Renal cortical epithelial cell (primary cell): ENCODE results near the gene ITGA7. TPM values are rescaled to one million over a fixed set of nuclear protein-coding genes. Genes with fewer than 3 reads are reported as not detected.
A peak's percentile ranks its signal among the peaks of the same experiment; 100 is the strongest.

Experiments
- DNase-seq: peaks from one replicate; pipeline ENCODE4 v3.0.0-alpha.2; 2011; ENCODE audit warnings: low read depth
- total RNA-seq: library from RNA; depleted of rRNA; stranded (reverse); fragments of >200 nt; gene quantifications from 2 replicates; pipeline ENCODE4 v1.2.3, GENCODE V29; 2014

The ITGA7 gene
- total RNA-seq, 1 donor from 2014 or later, result 1.0 TPM

DNA sequence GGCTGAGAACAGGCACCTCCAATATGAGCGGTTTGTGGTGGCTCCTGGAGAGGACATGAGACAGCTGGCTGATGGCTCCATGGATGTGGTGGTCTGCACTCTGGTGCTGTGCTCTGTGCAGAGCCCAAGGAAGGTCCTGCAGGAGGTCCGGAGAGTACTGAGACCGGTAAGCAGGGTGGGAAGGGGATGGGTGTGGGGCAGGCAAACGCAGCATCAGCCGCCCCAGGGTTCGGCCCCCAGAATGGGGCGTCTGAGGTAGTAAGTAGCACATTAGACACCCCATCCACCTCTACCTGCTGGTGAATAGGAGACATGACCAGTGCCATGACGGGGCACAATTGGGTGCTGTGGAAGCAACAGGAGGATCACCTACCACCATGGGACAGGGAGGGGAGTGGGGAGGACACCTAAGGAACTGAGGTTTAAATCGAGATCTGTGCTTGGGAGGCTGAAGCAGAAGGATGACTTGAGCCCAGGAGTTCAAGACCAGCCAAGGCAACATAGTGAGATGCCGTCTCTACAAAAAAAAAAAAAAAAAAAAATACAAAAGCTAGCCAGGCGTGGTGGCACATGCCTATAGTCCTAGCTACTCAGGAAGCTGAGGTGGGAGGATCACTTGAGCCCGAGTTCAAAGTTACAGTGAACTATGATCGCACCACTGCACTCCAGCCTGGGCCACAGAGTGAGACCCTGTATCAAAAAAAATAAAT lies 25.5 kb downstream of the ITGA7 start:
- no peak for DNase-seq

GRCh38 chr12:55681142-55682077 lies 26.3 kb downstream of the ITGA7 start:
- DNase-seq, result peak; percentile 90

DNA sequence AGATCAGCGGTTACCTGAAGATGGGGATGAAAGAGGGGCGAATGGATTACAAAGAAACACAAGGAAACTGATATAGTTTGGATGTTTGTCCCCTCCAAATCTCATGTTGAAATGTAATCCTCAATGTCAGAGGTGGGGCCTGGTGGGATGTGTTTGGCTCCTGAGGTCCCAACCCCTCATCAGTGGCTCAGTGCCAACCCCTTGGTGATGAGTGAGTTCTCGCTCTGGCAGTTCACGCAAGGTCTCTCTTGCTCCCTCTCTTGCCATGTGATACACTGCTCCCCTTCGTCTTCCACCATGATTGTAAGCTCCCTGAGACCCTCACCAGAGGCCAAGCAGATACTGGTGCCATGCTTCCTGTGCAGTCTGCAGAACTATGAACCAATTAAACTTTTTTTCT lies 28.0 kb downstream of the ITGA7 start:
- DNase-seq, result no peak

- no peak for DNase-seq
These were observed 31.0 kb downstream of the ITGA7 start for GRCh38 chr12:55676707-55677106.

DNA sequence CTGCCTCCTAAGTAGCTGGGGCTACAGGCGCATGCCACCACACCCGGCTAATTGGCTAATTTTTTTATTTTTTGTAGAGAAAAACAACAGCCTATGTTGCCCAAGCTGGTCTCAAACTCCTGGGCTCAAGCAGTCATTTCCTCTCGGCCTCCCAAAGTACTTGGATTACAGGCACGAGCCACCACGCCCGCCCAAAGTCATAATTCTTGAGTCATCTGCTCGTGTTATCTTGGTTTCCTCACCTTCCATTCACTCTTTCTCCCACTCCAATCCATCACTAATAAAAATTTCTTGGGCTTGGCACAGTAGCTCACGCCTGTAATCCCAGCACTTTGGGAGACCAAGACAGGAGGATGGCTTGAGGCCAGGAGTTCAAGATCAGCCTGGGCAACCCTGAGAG lies 32.0 kb downstream of the ITGA7 start:
- DNase-seq, result no peak

DNA sequence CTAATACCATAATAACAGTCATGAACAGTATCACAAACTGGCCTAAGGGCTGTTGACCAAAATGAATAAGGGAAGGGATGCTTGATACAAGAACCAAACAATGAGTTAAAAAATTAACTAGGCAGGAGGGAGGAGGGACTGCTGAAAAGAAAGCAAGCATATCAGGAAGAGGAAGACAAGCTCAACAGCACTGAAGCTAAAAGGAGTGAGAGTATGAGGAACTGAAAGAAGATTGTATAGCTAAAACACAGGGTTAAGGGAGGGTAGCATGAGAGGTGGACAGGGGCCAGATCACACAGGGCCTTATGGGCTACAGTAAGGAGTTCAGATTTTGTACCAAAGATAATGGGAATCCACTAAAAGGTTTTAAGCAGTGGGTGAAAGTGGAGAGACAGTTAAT lies 34.1 kb downstream of the ITGA7 start:
- DNase-seq, result no peak

DNA sequence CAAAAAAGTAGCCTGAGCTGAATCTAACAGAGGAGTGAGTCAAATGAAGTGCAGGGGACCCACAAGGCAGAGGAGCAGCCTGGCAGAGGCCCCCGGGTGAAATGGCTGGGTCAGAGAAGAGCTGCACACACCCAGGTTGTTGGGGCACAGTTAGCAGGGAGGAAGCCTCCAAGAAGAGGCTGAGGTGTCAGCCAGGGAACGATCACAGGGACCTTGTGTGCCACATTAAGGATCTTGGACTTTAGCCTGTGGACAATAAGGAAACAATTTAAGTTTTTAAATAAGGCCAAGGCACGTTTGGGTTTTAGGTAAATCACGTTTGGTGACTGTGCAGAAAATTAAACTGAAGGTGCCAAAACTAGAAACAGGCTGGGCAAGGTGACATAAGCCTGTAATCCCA lies 36.0 kb downstream of the ITGA7 start:
- no peak for DNase-seq

DNA sequence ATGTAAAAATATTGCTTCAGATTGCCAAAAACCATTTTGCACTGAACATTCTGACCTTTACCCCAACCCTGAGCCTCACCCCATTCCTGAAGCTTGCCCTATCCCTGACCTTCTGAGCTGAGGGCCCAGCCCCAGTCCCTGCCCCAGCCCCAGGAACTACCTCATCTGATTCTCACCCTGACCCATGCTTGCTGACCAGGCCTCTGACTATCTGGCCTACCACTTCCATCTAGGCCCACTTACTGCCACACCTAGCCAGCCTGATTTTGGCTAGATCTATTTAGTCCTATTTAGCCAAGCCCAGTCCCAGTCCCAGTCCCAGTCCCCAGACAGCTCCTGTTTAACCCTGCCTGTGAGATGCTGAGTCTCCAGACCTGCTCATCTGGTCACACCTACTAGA lies 37.4 kb downstream of the ITGA7 start:
- DNase-seq, result no peak

GRCh38 chr12:55666508-55666907 lies 41.2 kb downstream of the ITGA7 start:
- DNase-seq, result no peak

DNA sequence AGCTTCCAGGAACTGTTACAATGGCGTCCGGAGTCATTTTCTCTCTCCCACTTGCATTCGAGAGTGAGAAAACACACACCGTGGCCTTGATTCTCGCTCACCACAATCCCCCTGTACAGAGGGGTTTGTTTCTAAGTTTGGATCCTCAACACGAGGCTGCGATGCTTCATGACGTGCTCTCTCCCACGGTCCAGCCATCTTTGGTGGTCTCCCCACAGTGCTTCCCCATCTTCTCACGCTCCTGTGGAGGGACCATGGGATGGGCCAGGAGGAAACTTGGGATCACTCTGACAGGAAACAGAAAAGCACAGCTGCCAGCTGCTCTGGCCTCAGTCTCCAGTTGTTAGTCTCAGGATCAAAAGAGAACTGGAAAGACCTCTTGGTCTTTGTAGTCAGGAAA lies 42.9 kb downstream of the ITGA7 start:
- DNase-seq, result no peak

DNA sequence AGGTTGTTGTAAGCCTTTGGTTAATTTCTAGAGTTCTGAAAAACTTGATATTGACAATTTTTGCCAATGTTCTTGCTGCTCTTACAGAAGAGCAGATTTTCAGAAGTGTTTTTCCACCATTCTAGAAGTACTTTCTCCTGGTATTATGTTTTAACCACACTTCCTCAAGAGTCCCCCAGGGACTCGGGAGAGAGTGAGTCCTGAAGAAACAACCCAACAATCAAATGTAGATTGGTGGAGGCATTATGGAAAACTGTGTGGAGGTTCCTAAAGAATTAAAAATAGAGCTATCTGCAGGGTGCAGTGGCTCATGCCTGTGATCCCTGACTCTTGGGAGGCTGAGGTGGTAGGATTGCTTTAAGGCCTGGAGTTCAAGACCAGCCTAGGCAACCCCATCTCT lies 44.3 kb downstream of the ITGA7 start:
- DNase-seq, result no peak

DNA sequence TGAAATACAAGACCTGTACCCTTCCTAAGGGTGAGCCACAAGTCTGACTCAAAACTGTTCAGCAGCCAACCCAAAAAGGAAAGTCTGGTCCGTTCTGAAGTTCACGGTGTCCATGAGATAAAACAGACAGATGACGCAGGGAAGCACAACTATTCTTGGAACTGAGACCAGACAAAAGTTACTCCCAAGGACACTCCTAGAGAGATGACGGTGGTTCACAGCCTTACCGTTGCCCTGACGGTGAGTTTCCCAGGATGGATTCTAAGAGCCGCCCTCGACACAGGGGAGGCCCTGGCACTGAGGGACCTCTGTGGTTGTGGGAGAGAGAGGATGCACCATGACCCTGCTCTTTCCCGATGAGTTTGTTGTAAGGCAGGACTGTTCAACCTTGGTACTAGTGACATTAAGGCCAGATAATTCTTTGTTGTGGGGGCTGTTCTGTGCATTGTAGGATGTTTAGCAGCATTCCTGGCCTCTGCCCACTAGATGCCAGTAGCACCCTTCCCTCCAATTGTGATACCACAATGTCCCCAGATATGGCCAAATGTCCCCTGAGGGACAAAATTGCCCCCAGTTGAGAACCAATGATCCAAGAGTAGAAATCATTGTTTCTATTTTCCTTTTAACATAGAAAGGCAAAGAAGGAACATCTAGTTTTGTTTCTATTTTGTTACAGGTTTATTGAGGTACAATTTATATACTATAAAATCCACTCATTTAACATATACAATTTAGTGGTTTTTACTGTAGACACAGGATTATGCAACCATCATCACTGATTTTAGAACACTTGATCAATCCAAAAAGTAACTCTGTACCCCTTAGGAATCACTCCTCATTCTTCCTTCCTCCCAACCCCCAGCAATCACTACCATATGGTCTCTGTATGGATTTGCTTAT lies 48.0 kb downstream of the ITGA7 start:
- no peak for DNase-seq

GRCh38 chr12:55658635-55659391 lies 48.9 kb downstream of the ITGA7 start:
- peak; percentile 73 for DNase-seq

DNA sequence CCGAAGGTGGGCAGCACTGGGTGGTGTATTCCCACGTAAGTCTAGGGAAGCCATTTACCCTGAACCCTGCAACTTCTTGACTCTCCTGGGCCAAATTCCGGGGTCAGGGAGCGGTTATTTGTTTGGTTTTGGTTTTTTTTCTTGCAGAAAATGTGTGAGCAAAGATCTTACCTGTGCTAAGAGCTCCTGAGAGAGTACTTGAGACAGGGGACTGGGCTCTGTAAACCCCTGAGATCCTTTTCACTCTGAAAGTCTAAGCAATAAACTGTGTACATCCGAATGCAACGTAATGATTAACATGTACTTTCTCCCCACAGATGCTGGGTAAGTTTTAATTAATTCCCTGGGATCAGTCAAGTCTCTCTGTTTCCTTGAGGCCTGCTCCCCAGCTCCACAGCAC lies 49.5 kb downstream of the ITGA7 start:
- DNase-seq, result no peak

- no peak for DNase-seq
These were observed 50.5 kb downstream of the ITGA7 start for GRCh38 chr12:55657212-55657611.

GRCh38 chr12:55654511-55655214 lies 53.0 kb downstream of the ITGA7 start:
- DNase-seq, result no peak

GRCh38 chr12:55653031-55653430 lies 54.7 kb downstream of the ITGA7 start:
- DNase-seq, result no peak

- DNase-seq, result peak; percentile 53
These were observed 55.4 kb downstream of the ITGA7 start for GRCh38 chr12:55652352-55652751.

DNA sequence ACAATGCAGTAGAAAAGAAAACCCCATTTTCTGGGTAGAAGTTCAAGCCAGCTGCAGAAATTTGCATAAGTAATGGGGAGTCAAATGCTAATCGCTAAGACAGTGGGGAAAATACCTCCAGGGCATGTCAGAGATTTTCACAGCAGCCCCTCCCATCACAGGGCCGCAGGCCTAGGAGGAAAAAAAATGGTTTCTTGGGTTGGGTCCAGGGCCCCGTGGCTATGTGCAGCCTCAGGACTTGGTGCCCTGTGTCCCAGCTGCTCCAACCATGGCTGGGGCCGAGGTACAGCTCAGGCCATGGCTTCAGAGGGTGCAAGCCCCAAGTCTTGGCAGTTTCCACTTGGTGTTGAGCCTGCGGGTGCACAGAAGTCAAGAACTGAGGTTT lies 56.4 kb downstream of the ITGA7 start:
- no peak for DNase-seq

DNA sequence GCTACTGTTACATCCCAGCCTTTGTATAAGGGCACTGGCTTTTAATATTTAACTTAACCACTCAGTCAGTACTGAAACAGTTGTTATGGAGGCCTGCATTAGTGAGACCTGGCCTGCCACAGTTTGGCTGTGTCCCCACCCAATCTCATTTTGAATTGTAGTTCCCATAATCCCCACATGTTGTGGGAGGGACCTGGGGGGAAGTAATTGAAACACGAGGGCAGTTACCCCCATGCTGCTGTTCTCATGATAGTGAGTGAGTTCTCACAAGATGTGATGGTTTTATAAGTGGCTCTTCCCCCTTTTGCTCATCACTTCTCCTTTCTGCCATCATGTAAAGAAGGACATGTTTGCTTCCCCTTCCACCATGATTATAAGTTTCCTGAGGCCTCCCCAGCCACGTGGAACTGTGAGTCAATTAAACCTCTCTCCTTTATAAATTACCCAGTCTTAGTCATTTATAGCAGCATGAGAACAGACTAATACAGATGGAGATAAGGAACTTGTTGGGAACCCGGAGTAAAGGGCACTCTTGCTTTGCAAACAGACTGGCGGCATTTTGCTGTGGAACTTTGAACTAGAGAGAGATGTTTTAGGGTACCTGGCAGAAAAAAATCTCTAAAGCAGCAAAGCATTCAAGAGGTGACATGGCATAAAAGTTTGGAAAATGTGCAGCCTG lies 56.9 kb downstream of the ITGA7 start:
- DNase-seq, result peak; percentile 54
